Endothelial cell of hepatic sinusoid (primary cell): Measurements from ENCODE around the gene RAPGEF1.

ENCODE experiments used
- in situ Hi-C: cut with HindIII; loops from 2 replicates; pipeline ENCODE4 v1.10.0; 2017; ENCODE audit warnings: low sequenced_read_pairs

Gene RAPGEF1

DNA sequence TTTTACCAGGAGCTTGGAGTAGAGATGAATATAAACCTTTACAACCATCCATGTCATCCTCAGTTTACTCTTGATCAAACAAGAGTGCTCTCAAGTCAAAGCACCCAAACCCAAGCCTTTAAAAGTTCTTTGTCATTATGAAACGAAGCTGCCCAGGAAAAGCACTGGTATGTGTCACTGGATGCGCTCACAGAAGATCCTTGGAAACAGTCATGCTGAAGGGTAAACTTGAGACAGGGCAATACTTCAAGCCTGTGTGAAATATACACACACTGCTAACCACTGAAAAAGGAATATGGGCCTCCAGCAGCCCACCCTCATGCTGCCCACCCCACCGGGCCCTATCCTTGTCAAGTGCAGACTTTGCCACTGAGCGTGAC, 110.1 kb downstream of the RAPGEF1 start:
- in situ Hi-C loops = no loop called here

- in situ Hi-C loops = no loop called here
Observed at GRCh38 chr9:131629226-131629500, 110.7 kb downstream of the RAPGEF1 start.

- in situ Hi-C loops = no loop called here
Observed at GRCh38 chr9:131628459-131629225, 111.2 kb downstream of the RAPGEF1 start.

DNA sequence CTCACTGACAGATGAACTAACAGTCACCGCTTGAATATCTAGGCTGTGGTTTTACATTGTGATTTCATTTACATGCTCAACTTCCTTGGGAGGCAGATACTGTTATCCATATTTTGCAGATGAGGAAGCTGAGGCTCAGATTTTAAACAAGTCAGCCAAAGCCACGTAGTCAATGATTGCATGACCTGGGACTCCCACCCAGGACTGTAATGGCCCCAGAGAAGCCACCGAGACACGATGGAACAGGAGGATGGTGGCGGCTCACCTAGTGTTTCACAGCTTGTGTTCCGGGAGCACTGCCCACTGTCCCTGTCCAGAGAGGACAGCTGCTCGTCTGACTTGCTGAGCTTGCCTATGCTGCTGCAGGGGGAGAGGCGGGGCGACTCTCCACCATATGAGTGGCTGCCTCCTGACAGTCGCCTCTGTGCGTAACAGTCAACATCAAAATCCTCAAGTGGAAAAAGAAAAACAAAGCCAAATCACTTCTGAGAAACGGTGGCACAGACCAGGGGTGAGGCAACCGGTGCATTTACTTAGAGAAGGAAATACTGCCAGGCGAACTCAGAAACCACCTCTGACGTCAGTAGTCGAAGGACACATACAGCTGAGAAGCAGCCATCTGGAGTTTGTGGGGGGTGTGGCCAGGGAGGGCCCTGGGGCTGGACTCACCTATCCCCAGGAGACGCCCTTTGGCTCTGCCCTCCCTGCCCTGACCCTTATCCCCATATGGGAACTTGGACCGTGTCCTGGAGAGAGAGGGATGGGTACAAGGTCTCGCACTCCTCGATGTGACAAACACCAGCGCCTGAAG, 112.0 kb downstream of the RAPGEF1 start:
- in situ Hi-C loops = no loop called here

GRCh38 chr9:131627326-131627647, 112.6 kb downstream of the RAPGEF1 start:
- in situ Hi-C loops = no loop called here

GRCh38 chr9:131625790-131626670, 113.8 kb downstream of the RAPGEF1 start:
- in situ Hi-C loops = no loop called here

GRCh38 chr9:131625508-131625787, 114.4 kb downstream of the RAPGEF1 start:
- in situ Hi-C loops = no loop called here

- in situ Hi-C loops = no loop called here
Observed at GRCh38 chr9:131624636-131625507, 115.0 kb downstream of the RAPGEF1 start.

GRCh38 chr9:131623655-131624330, 116.1 kb downstream of the RAPGEF1 start:
- in situ Hi-C loops = no loop called here

DNA sequence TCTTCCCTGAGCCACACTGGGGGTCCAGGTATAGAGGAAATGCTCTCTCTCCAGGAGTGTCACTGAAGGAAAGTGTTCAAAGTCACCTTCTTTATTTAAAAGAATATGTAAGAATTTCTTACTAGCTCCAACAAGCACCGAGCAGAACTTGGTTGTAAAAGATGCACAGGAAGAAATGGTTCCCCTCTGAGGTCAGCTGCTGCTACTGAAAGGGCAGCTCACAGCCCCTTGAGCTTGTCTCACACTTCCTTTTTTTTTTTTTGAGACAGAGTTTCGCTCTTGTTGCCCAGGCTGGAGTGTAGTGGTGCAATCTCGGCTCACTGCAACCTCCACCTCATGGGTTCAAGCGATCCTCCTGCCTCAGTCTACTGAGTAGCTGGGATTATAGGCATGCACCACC, 117.4 kb downstream of the RAPGEF1 start:
- in situ Hi-C loops = no loop called here

DNA sequence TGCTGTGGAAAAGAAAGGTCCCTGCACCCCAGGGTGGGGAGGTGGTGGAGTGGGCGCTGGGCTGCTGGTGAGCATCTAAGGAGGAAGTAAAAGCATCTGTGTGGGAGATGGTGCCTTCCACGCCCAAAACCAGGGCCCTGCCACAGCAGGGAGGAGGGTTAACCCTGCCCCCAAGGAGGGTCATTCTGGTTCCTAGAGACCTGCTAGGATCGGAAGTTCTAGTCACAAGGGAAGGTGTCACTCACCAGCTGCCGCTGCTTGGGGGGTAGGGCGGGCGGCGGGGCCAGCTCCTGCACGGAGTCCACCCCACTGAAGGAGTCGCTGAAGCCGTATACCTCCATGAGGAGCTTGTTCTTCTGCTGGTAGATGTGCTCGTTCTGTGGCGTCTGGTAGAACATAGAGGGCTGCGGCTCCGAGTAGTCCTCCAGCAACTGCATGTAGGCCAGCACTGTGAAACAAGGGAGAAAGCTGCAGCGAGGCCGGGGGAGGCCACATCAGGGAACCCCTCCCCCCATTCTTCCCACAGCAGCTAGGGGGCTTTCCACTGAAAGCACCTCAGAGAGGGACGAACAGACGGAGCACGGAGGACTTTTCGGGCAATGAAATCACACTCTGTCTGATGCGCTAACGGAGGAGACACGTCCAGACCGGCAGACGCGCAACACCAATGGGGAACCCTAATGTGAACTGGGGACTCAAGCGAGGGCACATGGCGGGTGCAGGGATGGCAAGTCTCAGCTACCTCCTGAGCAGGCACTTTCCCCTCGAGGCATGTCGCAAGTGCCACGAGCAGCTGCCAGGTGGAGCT, 118.1 kb downstream of the RAPGEF1 start:
- in situ Hi-C loops = no loop called here

DNA sequence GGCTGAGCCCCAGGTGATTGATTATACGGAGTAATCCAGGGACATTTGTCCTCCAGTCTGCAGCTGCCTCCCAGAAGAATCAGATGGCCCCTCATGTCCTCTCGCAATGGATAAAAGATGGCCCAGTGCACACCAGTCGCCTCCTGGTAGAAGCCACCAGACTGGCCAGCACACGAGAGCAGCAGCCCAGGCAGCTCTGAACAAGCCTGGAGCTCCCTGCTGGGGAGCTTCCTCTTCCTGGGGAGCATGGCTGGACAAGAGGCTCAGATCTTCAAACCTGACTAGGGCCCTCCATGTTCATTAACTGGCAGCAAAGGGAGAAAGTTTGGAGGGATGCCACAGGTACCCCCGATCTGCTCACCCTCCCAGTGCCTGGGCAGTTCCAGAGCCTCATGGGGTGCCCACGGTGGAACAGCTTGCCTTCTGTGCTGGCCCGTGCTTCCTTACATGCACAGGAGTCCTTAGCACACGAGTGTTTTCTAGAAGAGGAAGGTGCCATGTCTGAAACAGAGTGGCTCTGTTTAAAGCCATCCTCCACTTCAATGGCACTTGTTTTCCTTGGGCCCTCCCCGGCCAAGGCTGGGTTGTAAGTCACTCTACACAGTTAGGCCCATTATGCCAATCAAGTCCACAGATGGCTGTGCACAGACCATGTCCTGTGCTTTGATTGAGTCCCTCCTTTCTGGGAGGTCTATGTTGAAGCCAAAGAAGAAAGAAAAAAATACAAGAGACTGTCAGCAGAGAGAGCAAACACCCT, 118.9 kb downstream of the RAPGEF1 start:
- in situ Hi-C loops = no loop called here

GRCh38 chr9:131619680-131620079, 120.2 kb downstream of the RAPGEF1 start:
- in situ Hi-C loops = no loop called here

DNA sequence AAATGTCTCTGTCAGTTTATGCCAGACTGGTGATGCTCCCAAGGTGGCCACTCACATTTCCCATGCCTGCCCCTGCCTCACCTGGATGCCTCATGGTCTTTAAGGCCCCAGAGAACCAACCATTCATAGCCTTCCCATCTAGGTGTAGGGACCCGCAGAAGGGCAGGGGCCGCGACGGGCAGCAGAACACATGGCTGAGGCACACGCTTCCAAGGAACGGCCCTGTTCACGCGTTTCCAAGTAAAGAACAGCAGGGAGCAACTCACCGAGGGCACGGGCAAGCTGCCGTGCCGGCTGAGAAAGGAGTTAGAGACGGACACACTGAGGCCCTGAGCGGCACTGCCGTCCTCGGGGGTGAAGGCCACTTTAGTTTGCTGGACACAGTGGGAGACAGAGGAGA, 121.1 kb downstream of the RAPGEF1 start:
- in situ Hi-C loops = no loop called here

DNA sequence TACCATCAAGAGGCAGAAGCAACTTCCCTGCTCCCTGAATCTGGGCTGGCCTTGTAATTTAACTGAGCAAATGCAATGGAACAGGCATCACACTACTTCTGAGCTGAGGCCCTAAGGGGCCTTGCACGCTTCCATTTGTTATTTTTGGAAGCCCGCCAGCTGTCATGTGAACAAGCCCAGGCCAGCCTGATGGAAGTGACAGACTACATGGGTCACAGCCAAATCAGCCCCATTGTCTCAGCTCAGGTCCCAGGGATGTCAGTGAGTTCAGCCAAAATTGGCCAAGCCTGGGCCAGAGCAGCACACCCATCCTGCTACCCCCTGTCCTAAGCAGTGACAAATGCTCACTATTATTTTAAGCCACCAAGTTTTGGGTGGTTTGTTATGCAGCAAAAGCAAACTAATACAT, 121.8 kb downstream of the RAPGEF1 start:
- in situ Hi-C loops = no loop called here

DNA sequence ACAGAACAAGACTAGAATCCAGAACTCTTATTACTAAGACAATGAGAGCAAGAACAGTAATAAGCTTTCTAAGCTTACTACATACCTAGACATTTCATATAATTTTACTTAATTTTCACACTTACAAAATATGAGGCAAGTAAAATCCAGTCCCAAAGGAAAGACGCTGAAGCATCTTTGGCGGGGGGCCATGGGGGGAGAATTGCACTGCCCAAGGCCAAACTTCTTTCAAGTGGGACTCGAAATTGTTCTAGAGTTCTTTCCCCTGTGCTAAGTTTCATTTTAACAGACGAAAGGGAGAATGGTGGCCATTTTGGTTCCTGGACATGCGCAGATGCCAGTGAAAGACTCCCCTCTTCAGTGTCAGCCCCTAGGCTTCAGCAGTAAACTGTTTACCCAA, 122.3 kb downstream of the RAPGEF1 start:
- in situ Hi-C loops = no loop called here

GRCh38 chr9:131616983-131617604, 122.8 kb downstream of the RAPGEF1 start:
- in situ Hi-C loops = no loop called here

- in situ Hi-C loops = no loop called here
Observed at GRCh38 chr9:131614340-131614915, 125.4 kb downstream of the RAPGEF1 start.
